HG03039 (cell line): ENCODE measurements around the gene SLC4A7.
"Not testable (repeated sequence)": the region's sequence is repeated elsewhere in the genome, so short reads cannot be mapped to it uniquely, and the experiment has no call there.

Experiments
- ATAC-seq: cut with Tn5 transposase; IDR thresholded peaks from one replicate; pipeline ENCODE4 v1.9.1; 2021; ENCODE audit warnings: mild to moderate bottlenecking, moderate library complexity; ENCODE audit not compliant: unreplicated experiment

The SLC4A7 gene

DNA sequence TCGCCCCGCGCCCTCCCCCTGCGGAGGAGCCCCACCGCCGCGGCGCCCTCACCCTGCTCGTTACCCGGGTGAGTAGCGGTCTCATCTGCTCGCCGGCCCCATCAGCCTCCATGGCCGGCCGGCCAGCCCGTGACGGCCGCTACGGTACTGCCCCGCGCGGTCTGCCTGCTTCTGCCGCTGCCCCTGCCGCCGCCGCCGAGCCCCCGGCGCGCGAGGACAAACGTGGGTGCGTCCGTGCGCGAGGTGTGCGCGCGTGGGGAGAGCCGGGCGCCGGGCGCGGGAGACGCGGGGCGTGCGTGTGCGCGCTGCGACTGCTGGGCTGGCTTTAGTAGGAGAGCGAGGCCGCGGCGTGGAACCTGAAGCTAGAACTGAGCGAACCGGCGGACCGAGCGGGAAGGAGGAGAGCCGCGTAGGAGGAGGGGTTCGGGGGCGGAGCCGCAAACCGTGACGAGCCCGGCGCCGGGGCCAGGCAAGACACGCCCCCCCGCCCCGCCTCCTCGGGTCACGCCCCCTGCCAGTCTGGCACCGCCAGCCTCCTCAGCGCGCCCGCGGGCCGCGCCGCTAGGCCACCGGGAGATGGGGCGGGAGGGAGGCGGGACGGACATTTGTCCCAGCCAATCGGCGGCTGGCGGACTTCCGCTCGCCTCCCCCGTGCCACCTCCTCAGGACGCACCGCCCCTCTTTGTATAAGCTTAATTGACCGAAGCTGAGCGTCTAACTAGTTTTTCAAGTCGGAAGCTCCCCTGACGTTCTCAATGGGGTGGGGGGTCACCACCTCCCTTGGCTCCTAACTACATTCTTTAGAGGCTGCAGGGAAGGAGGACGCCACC lies at the start of gene SLC4A7:
Gene SLC4A7 (minus strand): TSS at position 370 of the 830 bp plus-strand sequence. CDS start 258 bp downstream, at position 112.
- ATAC-seq, result peak; percentile 95

DNA sequence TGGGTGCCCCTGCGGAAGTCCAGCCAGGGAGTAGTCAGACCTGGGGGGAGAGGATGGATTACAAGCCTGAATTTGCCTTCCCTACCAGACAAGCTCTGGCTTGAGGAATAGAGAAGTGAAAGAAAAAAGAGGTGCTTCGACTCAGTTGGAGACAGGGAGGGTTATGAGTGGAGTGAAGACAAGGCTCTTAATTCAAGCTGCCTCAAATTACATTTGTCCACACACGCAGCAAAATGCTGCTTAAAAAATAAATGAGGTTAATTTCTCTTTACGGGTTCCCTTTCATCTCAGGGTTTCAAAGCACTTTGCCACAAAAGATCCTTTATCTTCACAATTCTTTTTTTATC lies 49.0 kb upstream of the SLC4A7 start:
- ATAC-seq, result no peak

DNA sequence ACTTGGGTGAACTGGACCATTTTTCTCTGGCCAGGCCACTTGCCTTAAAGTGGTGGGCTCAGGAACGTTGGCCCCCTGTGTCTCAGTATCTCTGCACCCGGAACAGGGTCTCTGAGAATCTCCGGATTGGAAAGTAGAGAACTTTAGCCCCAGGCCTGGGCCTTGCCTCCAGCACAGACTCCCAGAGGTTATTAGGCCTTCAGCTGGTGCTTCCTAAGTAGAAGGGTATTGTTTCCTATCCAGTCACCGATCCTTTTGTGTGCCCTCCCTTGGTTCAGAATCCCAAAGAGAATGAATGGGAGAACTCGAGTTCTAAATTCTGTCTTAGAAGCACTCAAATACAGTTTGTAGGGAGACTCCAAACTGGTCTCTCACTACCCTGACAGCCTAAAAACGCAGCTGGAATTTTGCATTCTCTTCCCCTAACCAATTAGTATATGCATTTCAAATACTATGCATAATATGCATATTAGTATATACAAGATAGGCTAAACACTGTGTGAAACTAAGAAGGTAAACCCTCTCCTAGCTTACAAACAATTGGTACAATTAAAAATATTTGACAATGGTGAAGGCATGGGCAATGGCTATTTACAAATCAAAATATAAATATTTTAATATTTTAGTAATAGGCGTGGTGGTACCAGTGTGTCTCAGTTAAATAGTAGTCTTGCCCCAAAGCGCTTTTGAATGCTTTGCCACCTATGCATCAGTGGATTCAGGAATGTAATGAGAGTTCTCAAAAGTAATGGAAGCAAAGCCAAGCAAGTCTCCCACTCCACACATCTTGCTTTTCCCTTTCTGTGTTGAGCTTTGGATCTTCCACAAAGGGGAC lies 48.5 kb upstream of the SLC4A7 start:
- ATAC-seq, result no peak

DNA sequence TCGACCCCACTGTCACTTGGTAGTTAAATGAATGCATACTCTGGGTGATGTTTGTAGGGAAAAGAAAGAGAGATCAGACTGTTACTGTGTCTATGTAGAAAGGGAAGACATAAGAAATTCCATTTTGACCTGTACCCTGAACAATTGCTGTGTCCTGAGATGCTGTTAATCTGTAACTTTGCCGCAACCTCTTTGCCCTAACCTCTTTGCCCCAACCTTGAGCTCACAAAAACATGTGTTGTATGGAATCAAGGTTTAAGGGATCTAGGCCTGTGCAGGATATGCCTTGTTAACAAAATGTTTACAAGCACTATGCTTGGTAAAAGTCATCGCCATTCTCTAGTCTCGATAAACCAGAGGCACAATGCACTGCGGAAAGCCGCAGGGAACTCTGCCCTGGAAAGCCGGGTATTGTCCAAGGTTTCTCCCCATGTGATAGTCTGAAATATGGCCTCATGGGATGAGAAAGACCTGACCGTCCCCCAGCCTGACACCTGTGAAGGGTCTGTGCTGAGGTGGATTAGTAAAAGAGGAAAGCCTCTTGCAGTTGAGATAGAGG lies 47.1 kb upstream of the SLC4A7 start:
- not testable (repeated sequence) for ATAC-seq

DNA sequence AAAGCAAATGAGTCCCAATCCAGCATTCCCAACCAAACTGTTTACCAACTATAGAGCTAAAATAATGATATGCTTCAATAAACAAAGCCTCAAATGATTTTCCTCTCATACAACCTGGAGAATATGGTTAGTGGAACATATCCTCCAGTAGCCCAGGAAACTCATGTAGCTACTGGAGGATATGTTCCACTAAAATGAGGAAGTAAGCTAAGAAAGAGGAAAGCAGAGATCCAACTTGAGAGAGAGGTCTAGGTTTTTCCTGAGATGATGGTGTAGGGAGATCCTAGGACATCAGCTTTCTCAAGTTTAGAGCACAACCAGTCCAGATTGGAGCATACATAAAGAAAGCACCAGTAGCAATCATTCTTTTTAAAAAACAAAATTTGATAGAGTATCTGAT lies 44.6 kb upstream of the SLC4A7 start:
- no peak for ATAC-seq

DNA sequence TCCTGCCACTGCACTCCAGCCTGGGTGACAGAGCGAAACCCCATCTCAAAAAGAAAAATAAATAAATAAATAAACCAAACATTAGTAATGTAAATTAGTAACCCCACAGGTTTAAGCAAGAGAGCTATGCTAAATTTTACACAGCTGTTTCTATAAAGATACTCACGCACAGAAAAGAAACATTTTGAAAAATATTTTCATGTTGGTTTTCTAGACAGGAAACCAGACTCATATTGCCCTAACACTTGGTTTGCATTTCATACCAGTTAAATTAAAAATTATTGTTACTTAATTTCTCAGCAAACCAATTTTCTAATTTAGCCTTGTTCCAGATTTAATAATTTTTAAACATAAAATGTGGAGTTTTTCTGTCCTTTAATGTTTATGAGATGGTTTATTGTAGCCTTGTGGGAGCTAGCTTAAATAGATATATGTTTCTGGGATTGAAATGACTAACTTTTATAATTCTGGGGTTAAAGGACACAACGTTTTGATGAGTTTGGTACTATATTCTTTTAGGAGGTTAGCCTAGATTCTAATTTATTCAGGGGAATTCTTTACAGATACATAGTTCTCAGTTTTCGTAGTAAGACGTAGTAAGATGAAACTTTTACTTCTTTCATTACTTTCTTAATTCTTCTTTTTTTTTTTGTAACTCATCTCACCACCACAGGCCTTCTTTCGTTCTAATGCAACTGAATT lies 42.6 kb upstream of the SLC4A7 start:
- no peak for ATAC-seq

DNA sequence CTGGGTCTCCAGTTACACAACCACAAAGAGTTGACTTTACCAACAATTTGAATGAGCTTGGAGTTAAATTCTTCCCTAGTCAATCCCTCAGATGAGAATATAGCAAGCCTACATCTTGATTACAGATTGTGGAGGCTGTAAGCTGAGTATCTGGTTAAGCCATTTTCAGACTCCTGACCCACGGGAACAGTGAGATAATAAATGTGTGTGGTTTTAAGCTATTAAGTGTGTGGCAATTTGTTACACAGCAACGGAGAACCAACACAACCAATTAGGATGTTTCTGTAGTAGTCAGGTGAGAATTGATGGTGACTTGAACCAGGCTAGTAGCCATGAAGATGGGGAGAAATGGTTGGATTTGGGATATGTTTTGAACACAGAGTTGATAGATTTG lies 37.7 kb upstream of the SLC4A7 start:
- no peak for ATAC-seq

DNA sequence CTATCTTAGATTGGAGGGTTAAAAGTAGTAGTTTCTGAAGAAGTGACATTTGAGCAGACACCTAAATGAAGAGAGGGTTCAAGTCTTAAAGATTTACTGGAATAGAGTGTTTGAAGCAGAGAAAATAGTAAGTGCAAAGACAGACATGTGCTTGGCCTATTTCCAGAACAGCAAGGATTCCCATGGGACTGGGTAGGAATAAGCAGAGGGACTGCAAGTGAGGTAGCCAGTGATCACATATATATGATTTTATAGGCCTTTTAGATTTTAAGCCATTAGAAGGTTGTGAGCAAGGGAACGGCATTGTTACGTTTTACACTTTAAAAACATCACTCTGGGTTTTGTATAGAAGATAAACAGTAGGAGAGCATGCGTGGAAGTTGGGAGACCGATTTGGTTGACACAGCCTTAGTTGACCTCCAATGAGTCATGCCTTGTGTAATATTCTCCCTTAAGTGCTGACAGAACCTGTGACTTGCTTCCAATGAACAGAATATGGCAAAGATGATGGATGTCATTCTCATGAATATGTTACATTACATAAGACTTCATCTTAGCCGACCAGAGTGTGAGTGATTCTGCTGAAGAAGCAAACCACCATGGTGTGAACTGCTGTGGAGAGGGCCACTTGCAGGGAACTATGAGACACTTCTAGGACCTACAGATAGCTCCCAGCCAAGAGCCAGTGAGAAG lies 37.1 kb upstream of the SLC4A7 start:
- no peak for ATAC-seq

DNA sequence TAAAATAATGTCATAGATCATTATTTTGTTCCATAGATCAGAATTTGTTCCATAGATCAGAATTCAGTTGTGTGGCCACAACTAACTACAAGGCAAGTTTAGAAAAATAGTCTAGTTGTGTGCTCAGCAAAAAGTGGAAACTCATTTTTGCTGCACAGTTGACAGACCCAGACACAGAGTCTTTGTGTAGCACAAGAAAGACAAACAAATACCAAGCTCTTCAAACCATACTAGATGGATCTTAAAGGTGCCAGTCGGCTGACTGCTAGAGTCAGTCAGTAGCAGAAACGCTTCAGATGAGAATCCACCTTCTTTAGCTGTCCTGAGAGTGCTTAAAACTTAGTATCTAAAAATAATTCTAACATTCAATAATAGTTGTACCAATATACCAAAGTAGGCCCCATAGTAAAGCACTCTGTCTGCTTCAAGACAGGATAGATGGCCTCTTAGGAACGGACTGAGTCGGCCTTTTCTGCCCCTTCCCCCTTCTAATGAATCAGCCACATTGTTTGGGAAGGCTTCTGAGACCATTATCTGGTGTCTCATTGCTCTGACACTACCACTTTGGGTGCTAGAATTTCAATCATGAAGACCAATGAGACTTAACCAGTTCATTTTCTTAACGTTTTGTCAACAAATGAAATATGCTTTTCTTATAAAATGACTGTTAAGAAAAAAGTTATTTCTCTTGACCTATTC lies 27.7 kb upstream of the SLC4A7 start:
- ATAC-seq, result no peak

DNA sequence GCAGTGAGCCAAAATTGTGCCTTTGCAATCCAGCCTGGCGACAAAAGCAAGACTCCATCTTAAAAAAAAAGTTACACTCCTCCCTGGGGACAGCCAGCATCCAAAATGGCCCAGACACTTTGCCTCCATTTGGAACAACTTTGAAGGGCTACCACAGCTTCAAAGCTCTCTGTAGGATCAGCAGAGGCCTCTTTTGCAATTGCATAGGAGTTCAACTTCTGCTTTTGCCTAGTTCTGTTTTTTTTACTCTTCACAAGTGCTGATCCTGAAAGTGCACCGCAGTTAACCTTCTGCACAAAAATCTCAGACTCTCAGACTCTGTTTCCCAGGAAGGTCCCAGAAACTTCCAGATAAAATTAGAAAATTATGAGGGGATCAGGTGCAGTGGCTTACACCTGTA lies 25.2 kb upstream of the SLC4A7 start:
- ATAC-seq, result no peak

DNA sequence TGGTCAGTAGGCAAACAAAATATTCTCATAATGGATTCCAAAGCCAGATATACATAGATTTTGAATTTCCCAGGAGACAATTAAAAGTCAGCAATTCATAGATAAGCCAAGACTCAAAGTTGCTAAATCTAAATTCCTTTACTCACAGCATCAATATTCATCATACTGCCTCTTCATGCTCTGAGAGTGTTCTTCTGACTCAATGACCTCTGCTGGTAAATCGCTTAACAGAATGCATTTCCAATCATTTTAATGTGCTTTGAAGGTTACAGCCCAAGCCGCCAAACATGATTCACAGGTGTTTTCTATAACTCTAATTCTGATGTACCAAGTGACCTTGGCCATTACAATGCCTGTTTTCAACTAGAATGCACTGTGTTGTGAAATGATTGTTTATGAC lies 24.2 kb upstream of the SLC4A7 start:
- ATAC-seq, result no peak

DNA sequence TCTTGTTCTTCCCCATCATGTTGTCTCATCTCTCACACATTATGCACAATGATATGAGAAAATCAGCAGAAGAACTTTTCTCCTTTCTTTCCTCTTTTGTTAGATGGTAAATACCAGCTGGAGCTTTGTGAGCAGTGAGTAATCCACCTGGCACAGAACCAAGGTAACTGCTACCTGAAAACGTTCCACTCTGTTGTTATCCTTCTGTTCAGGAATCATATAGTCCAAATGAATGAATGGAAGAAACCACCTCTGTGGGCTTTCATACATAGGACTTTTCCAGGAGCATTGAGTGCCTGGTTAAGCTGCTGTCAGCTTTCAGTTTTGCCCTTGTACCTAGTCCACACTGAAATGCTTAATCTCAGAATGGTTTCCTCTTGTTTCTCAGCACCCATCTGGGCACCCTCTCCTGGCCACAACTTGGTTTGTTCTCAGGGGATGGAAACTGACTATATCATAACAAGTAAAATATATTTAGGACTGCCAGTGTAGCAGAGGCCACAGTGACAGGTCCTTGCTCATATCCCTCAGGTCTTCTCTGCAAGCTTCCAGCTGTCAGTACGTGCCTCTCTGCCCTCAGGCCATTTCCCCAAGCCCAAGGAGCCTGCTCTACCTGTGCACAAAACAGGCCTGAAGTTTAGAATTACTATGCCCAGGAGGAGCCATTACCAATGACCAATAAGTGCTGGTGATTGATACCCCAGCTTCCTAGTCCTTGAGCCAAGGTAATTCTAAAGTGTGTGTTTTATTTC lies 23.5 kb upstream of the SLC4A7 start:
- no peak for ATAC-seq

DNA sequence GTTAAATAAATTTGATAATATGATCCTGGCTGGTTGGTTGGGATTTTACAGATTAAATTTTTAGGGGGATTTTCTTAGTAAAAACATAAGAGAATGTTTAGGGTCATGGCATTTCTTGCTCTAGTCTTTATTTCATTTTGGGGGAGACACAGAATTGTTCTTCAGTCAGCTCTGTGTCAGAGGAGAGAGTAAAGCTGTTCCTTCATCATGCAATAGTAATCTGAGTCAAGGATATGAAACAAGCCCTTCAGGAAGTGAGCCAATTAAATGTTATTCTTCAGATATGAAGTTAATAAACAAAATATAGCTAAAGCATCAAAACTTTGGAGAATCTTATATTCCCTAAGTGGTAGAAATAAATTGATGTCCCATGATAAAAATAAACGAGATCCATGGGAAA lies 22.9 kb upstream of the SLC4A7 start:
- no peak for ATAC-seq

DNA sequence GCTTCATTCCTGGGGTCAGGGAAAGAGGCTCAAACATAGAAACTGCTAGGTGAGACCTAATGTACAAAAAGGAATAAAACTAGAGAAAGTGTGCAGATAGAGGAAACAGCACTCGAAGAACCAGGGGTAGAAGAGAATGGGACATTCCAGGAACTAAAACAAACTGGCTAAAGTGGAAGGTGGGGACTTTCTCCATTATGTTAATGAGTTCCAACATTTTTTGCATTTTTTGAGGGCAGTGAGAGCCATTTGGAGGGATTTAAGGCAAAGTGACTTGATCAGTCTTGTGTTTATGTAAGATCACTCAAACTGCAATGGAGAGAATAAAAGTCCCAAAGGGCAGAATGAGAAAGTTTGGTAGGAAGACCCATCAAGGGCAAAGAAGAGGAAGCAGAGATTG lies 20.6 kb upstream of the SLC4A7 start:
- no peak for ATAC-seq

DNA sequence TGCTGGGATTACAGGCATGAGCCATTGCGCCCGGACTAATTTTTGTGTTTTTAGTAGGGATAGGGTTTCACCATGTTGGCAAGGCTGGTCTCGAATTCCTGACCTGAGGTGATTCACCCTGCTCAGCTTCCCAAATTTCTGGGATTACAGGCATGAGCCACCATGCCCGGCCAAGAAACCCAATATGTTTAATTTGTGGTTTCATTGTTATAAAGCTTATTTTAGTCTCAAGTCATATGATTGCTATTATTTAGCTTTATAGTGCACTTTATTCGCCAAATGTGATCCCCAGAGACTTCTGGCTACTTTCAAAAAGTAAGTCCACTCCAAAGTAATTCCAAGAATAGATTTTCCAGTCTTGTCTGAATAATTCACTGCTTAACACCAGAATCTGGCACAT lies 19.3 kb upstream of the SLC4A7 start:
- ATAC-seq, result no peak

DNA sequence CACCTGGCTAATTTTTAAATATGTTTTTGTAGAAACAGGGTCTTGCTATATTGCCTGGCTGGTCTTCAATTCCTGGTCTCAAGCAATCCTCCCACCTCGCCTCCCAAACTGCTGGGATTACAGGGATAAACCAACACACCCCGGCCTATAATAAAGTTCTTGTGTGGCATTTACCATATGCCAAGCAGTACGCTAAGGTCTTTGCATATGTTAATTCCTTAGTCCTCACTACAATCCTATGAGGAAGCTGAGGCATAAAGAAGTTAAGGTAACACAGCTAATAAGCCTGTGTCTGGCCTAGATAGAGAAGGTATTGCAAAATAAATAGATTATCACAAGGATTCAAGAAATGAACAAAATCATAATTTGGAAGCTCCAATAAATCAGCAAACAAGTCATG lies 17.6 kb upstream of the SLC4A7 start:
- no peak for ATAC-seq

DNA sequence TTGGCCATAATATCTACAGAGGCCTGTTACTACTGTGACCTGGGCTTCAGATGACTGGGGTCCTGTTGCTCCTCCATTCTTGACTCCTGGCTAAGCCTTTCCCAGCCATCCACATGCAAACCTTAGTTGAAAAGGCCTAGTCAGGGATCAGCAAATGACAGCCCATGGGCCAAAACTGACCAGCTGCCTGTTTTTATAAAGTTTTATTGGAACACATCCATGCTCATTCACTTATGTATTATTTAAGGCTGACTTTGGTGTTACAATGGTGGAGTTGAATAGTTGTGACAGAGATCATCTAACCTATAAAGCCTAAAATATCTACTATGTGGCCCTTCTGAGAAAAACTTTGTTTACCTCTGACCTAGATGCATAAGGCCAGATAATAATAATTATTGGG lies 16.8 kb upstream of the SLC4A7 start:
- no peak for ATAC-seq

DNA sequence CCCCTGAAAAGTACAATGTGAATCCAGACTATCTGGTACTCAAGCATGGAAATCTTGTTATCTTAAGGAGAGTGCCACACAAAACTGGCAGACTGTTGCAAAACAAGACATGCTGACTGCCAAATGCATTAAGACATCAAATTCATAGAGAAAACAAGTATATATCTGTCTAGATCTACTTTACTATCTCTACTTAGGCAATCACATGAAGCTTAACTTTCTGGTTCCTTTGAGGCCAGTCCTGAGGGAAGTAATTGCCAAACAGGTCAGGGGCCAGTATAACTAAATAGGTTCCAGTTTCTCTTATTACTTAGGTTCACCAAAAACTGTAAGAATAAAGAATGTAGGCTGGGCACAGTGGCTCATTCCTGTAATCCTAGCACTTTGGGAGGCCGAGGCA lies 15.9 kb upstream of the SLC4A7 start:
- no peak for ATAC-seq

DNA sequence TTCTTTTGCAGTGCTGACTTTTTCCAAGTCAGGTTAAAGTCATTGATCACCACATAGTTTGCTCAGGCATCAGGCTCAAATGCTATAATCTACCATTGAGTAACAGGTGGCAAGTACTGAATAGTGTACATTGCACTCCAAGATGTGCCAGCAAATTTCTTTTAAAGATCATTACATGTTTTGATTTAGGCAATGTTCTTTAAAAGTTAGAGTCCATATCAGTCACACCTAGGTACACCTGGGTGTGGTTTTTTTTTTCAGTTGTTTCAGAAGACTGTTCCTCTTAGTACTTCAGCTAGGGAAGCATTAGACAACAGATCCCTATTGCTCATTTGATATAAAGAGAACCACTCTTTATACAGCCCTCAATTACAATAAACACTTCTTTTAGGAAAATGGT lies 10.6 kb upstream of the SLC4A7 start:
- no peak for ATAC-seq
